ENCODE measurements around the gene PIMREG. TPM values are rescaled to one million over a fixed set of nuclear protein-coding genes. Genes with fewer than 3 reads are reported as not detected.

The PIMREG gene
- polyA plus RNA-seq, 4 donors, result 19.5 to 31.3 (median 25.8) TPM

- DNase-seq (ENCODE audit: low read depth in 4 of 4, low spot score in 2 of 4), result no peak
Observed at GRCh38 chr17:6460531-6461161, 16.4 kb downstream of the PIMREG start.

DNA sequence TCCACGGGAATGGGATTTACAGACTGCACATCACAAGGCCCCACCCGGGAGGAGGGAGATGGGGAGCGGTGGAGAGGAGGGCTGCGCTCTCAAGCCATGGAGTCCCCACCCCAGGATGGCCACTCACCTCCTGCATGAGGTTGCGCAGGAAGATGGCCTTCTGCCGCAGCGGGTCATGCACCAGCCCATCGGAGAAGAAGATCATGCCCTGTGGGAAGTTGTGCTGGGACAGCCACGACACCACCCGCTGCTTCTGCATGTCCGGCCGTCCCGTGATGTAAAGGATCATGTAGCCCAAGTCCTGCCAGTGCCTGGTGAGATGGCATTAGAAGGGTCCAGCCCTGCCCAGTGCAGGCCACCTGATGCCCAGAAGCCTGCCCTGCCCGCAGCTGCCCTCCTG, 17.0 kb downstream of the PIMREG start:
- DNase-seq (ENCODE audit: low read depth in 4 of 4, low spot score in 2 of 4), result no peak

- no peak for DNase-seq (ENCODE audit: low read depth in 4 of 4, low spot score in 2 of 4)
Observed at GRCh38 chr17:6461792-6462524, 17.7 kb downstream of the PIMREG start.

DNA sequence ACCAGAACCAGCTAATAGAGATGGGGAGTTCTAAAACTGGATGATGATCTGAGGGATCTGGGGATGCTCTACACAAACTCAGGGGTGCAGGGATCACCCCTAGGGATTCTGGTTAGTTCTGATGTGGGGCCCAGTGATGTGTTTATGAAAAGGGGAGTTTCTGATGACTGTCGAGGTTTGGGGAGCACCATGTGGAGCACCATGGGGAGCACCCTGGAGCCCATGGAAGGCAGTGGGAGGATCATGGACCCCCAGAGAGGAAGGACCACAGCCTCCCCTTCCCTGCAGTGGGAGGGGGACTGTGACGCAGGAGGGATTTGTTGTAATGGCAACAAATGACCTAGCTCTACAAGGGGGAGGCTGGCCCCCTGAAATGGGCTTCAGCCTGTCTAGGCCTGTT, 18.4 kb downstream of the PIMREG start:
- DNase-seq (ENCODE audit: low read depth in 4 of 4, low spot score in 2 of 4), result no peak

DNA sequence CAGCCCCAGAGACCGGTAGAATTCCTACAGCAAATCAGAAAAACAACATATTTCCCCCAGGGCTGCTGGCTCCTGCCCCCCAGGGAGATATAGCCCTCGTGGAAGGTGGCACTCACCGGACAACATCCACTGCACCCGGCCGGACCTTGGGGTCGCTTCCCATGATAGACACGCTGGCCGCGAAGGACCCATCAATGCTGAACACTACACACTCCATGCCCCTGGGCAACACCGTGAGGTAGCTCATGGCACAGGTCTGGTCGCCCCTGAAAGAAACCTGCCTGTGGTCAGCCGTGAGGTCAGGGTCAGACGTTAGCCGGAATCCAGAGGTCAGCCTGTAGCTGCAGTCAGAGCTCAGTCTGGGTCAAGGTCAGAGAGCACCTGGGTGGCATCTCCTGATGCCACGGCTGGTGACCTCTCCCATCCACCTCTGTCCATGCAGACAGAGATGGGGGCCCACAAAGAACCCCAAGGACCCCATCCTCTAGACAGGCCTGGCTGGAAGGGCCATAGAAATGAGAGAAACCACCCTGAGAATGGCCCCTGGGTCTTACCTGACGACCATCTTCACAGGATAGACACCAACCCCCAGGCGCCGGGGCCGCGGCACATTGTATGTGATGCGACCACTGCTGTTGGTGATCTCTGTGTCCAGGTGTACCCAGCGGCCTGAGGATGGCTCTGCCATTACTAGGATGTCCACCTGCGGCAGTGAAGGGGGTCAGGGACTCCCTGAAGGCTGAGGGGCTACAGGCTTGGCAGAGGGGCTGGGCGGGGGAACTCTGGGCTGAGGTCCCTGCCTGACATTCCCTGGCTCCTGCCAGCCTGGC, 19.6 kb downstream of the PIMREG start:
- no peak for DNase-seq (ENCODE audit: low read depth in 4 of 4, low spot score in 2 of 4)

DNA sequence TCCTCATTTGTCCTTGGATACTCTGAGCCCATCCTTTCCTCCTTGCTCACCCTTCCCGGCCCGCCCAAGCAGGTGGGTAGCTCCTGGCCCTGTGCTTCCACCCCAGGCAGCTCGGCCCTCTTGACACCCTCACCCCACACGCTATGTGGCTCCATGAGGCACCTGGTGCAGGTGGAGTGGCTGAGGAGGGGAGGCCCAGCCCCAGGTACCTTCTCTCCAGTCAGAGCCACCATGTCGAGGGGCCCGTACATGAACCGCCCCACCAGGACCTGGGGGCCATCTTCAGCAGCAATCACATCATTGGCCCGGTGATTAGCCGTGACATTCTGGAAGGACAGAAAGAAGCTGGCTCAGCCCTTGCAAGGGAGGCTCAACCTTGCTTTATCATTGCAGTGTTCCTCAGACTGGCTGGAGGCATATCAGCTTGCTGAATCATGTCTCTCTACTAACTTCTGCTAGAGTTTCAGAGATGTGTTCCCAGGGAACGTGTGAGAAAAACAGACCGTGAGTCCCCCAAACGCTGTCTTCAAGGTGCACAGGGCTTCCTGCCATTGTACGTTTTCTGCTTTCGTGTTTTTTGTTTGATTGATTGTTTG, 20.3 kb downstream of the PIMREG start:
- DNase-seq (ENCODE audit: low read depth in 4 of 4, low spot score in 2 of 4), result no peak

GRCh38 chr17:6465206-6466003, 21.1 kb downstream of the PIMREG start:
- no peak for DNase-seq (ENCODE audit: low read depth in 4 of 4, low spot score in 2 of 4)

- DNase-seq (ENCODE audit: low read depth in 4 of 4, low spot score in 2 of 4), result no peak
Observed at GRCh38 chr17:6467567-6467966, 23.3 kb downstream of the PIMREG start.

- DNase-seq (ENCODE audit: low read depth in 4 of 4, low spot score in 2 of 4), result no peak
Observed at GRCh38 chr17:6468051-6468790, 24.0 kb downstream of the PIMREG start.

DNA sequence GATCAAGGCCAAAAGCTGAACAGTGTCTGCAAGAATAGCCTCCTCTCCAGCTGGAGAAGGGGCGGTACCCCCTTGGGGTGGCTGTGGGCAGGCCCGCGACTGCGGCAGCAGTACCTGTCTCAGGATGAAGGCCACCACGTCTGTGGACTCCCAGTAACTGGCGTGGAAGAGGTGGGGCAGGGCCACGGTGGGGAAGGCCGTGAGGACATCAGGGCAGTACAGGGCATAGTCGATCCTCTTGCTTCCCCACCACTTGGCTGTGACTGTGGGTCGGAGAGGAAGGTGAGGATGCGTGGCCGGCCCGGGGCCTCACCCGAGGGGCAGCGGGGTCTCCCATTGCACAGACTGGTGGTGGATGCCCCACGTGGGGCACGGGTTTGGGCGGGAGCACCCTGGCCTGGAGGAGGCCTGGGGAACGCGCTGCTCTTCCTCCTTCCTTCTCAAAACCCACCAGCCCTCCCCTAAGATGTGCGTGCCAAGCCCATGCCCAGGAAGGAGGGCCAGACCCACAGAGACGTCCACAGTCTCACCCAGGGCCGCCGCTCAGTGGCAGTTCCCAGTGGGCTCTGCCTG, 26.0 kb downstream of the PIMREG start:
- DNase-seq (ENCODE audit: low read depth in 4 of 4, low spot score in 2 of 4), result no peak

- no peak for DNase-seq (ENCODE audit: low read depth in 4 of 4, low spot score in 2 of 4)
Observed at GRCh38 chr17:6470751-6471521, 26.7 kb downstream of the PIMREG start.

GRCh38 chr17:6471531-6472465, 27.5 kb downstream of the PIMREG start:
- no peak for DNase-seq (ENCODE audit: low read depth in 4 of 4, low spot score in 2 of 4)

DNA sequence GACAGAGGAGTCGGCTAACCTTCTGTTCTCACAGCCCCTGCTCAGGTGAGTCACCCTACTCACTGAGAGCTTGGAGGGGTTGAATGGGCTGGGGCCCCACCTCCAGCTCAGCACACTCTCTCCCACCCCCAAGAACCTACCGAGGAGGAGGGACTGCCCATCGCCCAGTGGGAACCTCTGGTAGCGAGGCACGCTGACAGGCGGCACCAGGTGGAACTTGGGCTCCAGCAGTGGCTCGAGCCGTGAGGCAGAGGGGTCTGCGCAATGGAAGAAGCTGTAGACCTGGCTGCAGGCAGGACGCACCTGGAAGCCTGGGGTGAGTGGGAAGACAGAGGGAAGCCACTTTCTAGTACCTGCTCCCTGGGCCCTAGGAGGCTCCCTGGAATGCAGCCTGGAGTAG, 28.3 kb downstream of the PIMREG start:
- DNase-seq (ENCODE audit: low read depth in 4 of 4, low spot score in 2 of 4), result no peak

GRCh38 chr17:6473128-6473767, 29.0 kb downstream of the PIMREG start:
- peak in 2 of 4 donors; percentile 53 to 69 for DNase-seq (ENCODE audit: low read depth in 4 of 4, low spot score in 2 of 4)

DNA sequence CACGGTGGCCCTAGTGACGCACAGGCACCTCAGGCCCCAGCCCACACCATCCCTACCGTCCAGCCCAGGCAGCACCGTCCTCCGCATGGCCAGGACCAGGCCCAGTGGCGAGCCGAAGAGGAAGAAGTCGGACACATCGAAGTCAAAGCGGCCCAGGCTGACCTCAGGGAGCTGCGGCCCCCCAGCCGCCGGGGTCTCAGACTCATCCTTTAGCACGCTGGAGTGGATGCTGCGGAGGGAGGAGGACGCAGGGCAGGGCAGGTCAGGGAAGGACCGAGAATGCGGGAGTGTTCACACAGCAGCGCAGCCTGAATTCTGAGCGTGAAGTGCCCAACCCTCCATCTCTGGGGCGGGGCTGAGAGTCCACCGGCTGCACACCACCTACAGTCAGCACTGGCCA, 30.1 kb downstream of the PIMREG start:
- DNase-seq (ENCODE audit: low read depth in 4 of 4, low spot score in 2 of 4), result no peak

- DNase-seq (ENCODE audit: low read depth in 4 of 4, low spot score in 2 of 4), result no peak
Observed at GRCh38 chr17:6474906-6475305, 30.7 kb downstream of the PIMREG start.

DNA sequence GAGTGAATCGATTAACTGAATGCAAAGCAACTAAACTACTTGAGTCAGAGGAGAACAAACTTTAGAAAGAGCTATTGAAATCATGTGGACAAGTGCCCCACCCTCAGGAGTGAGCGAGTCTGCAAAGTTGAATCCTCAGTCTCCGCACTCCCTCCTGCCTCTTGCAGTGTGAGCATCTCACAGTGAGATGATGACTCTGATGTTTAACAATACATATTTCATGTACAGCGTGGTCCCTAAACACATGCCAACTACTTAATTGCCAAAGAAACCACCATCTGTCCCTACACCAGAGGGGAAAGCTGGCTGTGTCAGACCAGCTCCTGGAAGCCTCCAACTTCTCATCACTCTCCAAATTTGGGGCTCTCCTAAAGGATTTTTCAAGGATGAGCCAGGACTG, 31.2 kb downstream of the PIMREG start:
- DNase-seq (ENCODE audit: low read depth in 4 of 4, low spot score in 2 of 4), result no peak
